DOHH2 (cell line): Measurements from ENCODE around the gene ST8SIA2.

Experiments used
- CTCF ChIP-seq: fragments of 200-600 bp; sonication (generic); IDR thresholded peaks from one replicate; pipeline ENCODE4 v1.5.1; 2014; ENCODE audit warnings: antibody characterized with exemption, mild to moderate bottlenecking, low read depth, low read length; ENCODE audit not compliant: poor library complexity, severe bottlenecking
- EZH2phosphoT487 ChIP-seq: fragments of 200-600 bp; sonication (generic); IDR thresholded peaks from 2 replicates; pipeline ENCODE4 v1.6.1; 2017; ENCODE audit warnings: borderline replicate concordance, mild to moderate bottlenecking, antibody characterized with exemption, low read length, moderate library complexity, mixed read lengths

DNA sequence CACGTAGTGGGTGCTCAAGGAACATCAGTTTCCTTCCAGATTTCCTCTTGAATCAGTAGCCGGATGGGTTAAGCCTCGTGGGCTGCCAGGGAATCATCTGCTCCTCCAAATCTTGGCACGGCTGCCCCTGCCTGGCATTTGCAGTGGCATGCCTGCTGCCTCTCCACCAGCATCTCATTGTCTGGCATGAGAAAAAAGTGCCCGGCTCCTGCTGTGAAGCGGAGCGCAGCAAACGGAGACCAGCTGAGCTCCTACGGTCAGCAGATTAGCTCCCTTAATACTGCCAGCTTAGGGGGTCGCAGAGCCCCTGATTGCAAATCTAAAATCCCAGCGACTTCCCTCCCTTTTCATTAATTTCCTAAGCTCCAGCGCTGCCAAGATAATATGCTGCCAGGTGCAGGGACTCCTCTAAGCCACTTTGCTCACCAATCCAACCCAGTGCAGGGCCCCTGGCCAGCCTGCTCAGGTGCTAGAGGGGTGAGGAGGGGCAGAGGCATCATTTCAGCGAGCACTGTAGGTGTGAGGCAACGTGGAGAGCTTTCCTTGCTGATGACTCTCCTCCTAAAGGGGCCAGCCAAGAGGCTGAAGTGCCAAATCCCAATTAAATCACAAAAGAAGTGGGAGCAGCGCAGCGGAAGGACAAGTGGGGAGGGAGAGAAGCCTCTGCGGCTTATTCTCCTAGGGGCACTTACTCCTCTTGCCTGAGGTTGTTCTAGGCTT, 49.6 kb upstream of the ST8SIA2 start:
- no peak for TF ChIP-seq CTCF
- no peak for TF ChIP-seq EZH2phosphoT487
